RWPE2 (cell line): ENCODE data around the gene CAPS.

Experiments used
- ATAC-seq: fragments of 200-7000 bp; cut with Tn5 transposase; 3 replicates; pipeline ENCODE4 v1.9.1; 2021; ENCODE audit warnings: low read depth
- DNase-seq: peaks from one replicate; pipeline ENCODE4 v3.0.0-alpha.2; 2020; ENCODE audit warnings: low spot score
- H3K27ac ChIP-seq: fragments of 450-650 bp; 2 replicates; pipeline ENCODE4 v1.5.1; 2017; ENCODE audit warnings: mild to moderate bottlenecking; ENCODE audit not compliant: poor library complexity, severe bottlenecking
- H3K27me3 ChIP-seq: fragments of 250-450 bp; sonication (Bioruptor Pico); 2 replicates; pipeline ENCODE4 v1.5.1; 2021; ENCODE audit warnings: mild to moderate bottlenecking, moderate library complexity; ENCODE audit not compliant: insufficient read depth, poor library complexity, severe bottlenecking
- H3K36me3 ChIP-seq: fragments of 250-450 bp; sonication (Bioruptor Pico); 2 replicates; pipeline ENCODE4 v1.5.1; 2020; ENCODE audit warnings: low read depth, mild to moderate bottlenecking, moderate library complexity
- H3K4me1 ChIP-seq: fragments of 250-450 bp; sonication (Bioruptor Pico); 2 replicates; pipeline ENCODE4 v1.5.1; 2021; ENCODE audit warnings: mild to moderate bottlenecking, moderate library complexity; ENCODE audit not compliant: insufficient read depth, poor library complexity, severe bottlenecking
- H3K4me3 ChIP-seq: fragments of 250-450 bp; sonication (Bioruptor Pico); 2 replicates; pipeline ENCODE4 v1.5.1; 2021; ENCODE audit warnings: mild to moderate bottlenecking, moderate library complexity; ENCODE audit not compliant: severe bottlenecking
- H3K9me3 ChIP-seq: fragments of 250-450 bp; sonication (Bioruptor Pico); 2 replicates; pipeline ENCODE4 v1.5.1; 2021; ENCODE audit warnings: mild to moderate bottlenecking, moderate library complexity; ENCODE audit not compliant: severe bottlenecking
- TF ChIP-seq, protein P1 (sequence below): fragments of 450-650 bp; IDR thresholded peaks from one replicate; pipeline ENCODE4 v1.5.1; 2017; ENCODE audit warnings: mild to moderate bottlenecking, moderate library complexity; ENCODE audit not compliant: poor library complexity, severe bottlenecking

Gene CAPS

DNA sequence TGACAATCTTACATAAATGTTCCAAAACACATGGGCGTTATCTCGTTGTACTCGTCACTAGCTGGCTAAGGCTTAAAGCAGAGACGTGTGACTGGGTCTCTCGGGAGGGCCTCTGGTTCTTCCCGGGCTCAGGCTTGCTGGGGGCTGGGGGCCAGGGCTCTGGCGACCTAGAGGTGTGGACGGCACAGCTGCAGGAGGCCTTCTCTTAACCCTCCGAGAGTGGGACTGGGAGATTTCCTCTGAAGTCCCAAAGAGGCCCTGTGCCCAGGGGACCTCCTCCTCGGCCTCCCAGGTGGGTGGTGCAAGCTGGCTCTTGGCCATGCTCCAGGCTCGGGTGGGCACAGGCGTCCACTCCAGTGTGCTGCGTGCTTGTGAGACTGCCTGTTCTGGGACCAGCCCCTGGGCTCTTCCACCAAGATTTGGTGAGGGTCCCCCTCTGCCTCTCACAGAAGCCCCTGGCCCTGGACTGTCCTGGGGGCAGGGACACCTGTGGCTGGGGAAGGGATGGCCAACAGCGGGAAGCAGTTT lies 2.2 kb downstream of the CAPS start:
- no peaks in the 10 kb centered on the region for H3K9me3 ChIP-seq
- H3K27ac ChIP-seq = no peak overlapping the region
- peaks cover 6% of the 10 kb centered on the region for H3K36me3 ChIP-seq
- DNase-seq (no peak), ATAC-seq (no peak)
- no peak overlapping the region for H3K4me3 ChIP-seq
- no peaks in the 10 kb centered on the region for H3K27me3 ChIP-seq
- peaks cover 9% of the 10 kb centered on the region for H3K4me1 ChIP-seq
- TF ChIP-seq, protein P1, sequence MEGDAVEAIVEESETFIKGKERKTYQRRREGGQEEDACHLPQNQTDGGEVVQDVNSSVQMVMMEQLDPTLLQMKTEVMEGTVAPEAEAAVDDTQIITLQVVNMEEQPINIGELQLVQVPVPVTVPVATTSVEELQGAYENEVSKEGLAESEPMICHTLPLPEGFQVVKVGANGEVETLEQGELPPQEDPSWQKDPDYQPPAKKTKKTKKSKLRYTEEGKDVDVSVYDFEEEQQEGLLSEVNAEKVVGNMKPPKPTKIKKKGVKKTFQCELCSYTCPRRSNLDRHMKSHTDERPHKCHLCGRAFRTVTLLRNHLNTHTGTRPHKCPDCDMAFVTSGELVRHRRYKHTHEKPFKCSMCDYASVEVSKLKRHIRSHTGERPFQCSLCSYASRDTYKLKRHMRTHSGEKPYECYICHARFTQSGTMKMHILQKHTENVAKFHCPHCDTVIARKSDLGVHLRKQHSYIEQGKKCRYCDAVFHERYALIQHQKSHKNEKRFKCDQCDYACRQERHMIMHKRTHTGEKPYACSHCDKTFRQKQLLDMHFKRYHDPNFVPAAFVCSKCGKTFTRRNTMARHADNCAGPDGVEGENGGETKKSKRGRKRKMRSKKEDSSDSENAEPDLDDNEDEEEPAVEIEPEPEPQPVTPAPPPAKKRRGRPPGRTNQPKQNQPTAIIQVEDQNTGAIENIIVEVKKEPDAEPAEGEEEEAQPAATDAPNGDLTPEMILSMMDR = no peak

DNA sequence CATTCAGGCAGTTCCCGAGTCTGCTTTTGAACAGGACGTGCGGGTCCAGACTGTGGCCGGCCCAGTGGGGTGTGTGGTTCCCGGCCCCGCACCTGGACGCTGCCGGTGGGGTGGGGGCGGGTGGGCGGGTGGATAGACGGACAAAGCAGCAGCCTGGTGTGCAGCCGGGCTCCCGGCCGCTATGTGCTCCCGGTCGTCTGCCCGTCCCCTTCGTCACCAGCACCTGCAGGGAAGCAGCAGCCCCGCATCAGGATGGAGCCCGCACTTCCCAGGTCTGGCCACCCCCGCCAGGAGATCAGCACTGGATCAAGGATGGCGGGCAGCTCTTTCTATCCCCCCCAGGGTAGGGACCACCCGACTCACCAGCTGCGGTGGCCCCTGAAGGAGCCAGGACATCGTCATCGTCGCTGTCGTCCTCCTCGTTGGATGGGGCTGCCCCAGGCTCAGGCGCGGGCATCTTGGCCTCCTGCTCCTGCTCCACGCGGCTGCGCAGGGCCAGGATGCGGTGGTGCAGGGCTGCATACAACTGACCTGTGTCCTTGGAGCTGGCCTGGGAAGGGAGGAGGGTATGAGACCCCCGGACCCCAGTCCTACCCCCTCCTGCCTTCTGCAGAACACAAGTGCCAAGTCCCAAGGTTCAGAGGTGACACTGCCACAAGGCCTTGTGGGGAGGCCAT lies 3.5 kb downstream of the CAPS start:
- peaks cover 9% of the 10 kb centered on the region for H3K4me1 ChIP-seq
- H3K36me3 ChIP-seq = peaks cover 8% of the 10 kb centered on the region
- no peaks in the 10 kb centered on the region for H3K9me3 ChIP-seq
- ATAC-seq = no peak
- no peak for DNase-seq
- no peaks in the 10 kb centered on the region for H3K27me3 ChIP-seq
- TF ChIP-seq, protein P1 = no peak
- H3K4me3 ChIP-seq = no peak overlapping the region
- no peak overlapping the region for H3K27ac ChIP-seq

DNA sequence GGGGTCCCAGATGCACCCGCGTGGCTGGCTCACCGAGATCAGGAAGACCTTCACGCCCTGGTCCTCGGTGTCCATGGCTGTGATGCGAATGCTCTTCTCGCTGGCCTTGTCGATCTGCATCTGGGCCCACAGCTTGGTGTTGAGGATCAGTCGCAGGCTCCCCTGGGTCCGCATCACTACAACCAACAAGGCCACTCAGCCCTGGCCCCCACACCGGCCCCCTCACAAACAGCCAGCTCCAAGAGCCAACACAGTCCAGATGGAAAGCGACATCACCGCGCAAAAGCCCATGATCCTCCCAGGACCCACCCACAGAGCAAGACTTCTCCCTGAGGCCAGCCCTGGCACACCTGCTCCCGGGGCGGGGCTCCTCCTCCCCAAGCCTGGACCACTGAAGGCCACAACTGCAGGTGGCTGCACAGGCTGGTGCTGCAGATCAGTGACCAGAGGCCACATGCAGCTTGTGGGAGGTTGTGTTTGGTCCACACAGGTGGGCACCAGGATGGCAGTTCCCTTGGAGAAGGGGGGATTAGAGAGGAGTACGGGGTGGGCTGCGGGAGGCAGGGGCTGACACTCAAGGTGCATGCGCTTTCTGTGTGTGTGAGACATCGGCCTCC lies 4.5 kb downstream of the CAPS start:
- DNase-seq (no peak), ATAC-seq (no peak)
- Histone ChIP-seq H3K9me3 (no peaks in the 10 kb centered on the region), H3K4me3 (no peak overlapping the region), H3K36me3 (peaks cover 13% of the 10 kb centered on the region), H3K27ac (no peak overlapping the region), H3K4me1 (peaks cover 9% of the 10 kb centered on the region), H3K27me3 (no peaks in the 10 kb centered on the region)
- TF ChIP-seq, protein P1 = no peak

DNA sequence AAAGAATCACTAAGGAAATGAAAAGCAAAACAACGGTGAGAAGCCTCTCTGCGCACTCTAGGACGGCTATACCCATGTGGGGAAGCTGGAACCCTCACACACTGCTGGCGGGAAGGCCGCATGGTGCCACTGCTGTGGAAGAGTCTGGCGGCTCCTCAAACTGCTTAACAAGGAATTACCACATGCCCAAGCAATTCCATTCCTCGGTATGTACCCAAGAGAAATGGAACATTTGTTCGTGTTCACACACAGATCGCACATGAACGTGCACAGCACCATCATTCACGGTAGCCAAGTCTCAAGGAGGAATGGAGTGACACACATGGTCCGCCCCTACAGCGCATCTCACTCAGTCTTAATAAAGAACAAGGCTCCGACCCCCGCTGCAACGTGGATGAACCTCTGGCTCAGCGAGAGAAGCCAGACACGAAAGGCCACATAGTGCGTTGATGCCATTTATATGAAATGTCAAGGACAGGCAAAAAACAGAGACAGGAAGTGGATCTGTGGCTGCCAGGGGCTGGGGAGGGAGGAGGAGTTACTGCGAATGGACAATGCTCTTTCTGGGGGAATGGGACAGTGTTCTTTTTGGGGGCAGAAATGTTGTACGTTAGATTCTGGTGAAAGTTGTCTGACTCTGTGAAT lies 7.6 kb downstream of the CAPS start:
- no peak for DNase-seq
- TF ChIP-seq, protein P1 = no peak
- Histone ChIP-seq H3K9me3 (no peaks in the 10 kb centered on the region), H3K4me1 (no peaks in the 10 kb centered on the region), H3K4me3 (no peak overlapping the region), H3K27me3 (no peaks in the 10 kb centered on the region), H3K27ac (no peak overlapping the region), H3K36me3 (peaks cover 36% of the 10 kb centered on the region)
- ATAC-seq = no peak
